Pons (tissue), 1 donor: Measurements from ENCODE around the gene MPZL2.

ENCODE experiments used
- DNase-seq: peaks from one replicate; pipeline ENCODE4 v3.0.0-alpha.2; 2016; ENCODE audit warnings: low spot score

Gene MPZL2

GRCh38 chr11:118283037-118283636, 19.0 kb upstream of the MPZL2 start:
- DNase-seq: no peak

GRCh38 chr11:118282606-118283005, 18.5 kb upstream of the MPZL2 start:
- no peak for DNase-seq

- no peak for DNase-seq
Measured at GRCh38 chr11:118281284-118281683, 17.2 kb upstream of the MPZL2 start.

GRCh38 chr11:118277312-118277711, 13.2 kb upstream of the MPZL2 start:
- no peak for DNase-seq

- DNase-seq: no peak
Measured at GRCh38 chr11:118276422-118276821, 12.3 kb upstream of the MPZL2 start.

- no peak for DNase-seq
Measured at GRCh38 chr11:118275176-118275575, 11.1 kb upstream of the MPZL2 start.

- DNase-seq: no peak
Measured at GRCh38 chr11:118274186-118274585, 10.1 kb upstream of the MPZL2 start.

- DNase-seq: no peak
Measured at GRCh38 chr11:118272001-118272400, 7.9 kb upstream of the MPZL2 start.

GRCh38 chr11:118267486-118267885, 3.4 kb upstream of the MPZL2 start:
- no peak for DNase-seq

GRCh38 chr11:118265954-118266353, 1.9 kb upstream of the MPZL2 start:
- no peak for DNase-seq

- no peak for DNase-seq
Measured at GRCh38 chr11:118264569-118265465, 720 bp upstream of the MPZL2 start.

GRCh38 chr11:118263112-118263511, 985 bp downstream of the MPZL2 start:
- DNase-seq: no peak

GRCh38 chr11:118260353-118260752, 3.7 kb downstream of the MPZL2 start:
- DNase-seq: no peak

- DNase-seq: no peak
Measured at GRCh38 chr11:118259138-118259537, 5.0 kb downstream of the MPZL2 start.

GRCh38 chr11:118258410-118258809, 5.7 kb downstream of the MPZL2 start:
- no peak for DNase-seq

GRCh38 chr11:118252688-118253087, 11.4 kb downstream of the MPZL2 start:
- DNase-seq: no peak

GRCh38 chr11:118251858-118252652, 12.0 kb downstream of the MPZL2 start, which contains the start of gene MPZL3:
MPZL3 (minus strand) TSS chr11:118252365; CDS start chr11:118252294, 71 bp downstream.
- peak; percentile 70 for DNase-seq

GRCh38 chr11:118247041-118247440, 17.1 kb downstream of the MPZL2 start:
- DNase-seq: no peak

GRCh38 chr11:118245936-118246562, 18.0 kb downstream of the MPZL2 start:
- DNase-seq: no peak

GRCh38 chr11:118243993-118244762, 19.9 kb downstream of the MPZL2 start:
- DNase-seq: no peak

- DNase-seq: no peak
Measured at GRCh38 chr11:118243161-118243560, 20.9 kb downstream of the MPZL2 start.
